Epithelial cell of proximal tubule (primary cell): ENCODE data around the gene SORBS1. TPM values are rescaled to one million over a fixed set of nuclear protein-coding genes. Genes with fewer than 3 reads are reported as not detected.

Source experiments
- DNase-seq: peaks from one replicate; pipeline ENCODE4 v3.0.0-alpha.2; 2011; ENCODE audit warnings: low read depth
- H3K4me3 ChIP-seq: 2 replicates; pipeline ENCODE4 v1.5.1; 2011; ENCODE audit warnings: low read depth, mild to moderate bottlenecking, low read length
- total RNA-seq: library from RNA; depleted of rRNA; stranded (reverse); fragments of >200 nt; gene quantifications from 2 replicates; pipeline ENCODE4 v1.2.3, GENCODE V29; 2015
- TF ChIP-seq, protein P1 (sequence below): conservative IDR thresholded peaks from 2 replicates; pipeline ENCODE4 v1.5.1; 2012; ENCODE audit warnings: low read depth, mild to moderate bottlenecking, low read length

SORBS1 gene
- total RNA-seq, 1 donor from 2014 or later: 7.0 TPM

DNA sequence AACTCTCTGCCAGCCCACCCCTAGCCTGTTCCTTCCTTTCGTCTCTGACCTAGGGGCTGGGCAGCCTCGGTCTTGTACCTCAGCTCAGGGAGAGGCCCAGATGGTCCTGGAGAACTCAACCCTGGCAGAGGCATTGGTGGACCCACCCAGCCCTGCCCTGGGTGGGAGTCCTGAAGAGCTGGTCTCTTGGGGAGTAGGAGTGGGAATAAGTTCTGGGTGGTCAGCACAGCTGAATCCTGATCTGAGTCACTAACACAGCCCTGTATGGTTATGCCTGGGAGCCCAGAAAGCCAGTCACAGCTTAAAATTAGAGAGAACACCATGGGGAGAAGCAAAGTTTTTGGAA is 84.0 kb downstream of the SORBS1 start:
- TF ChIP-seq, protein P1, sequence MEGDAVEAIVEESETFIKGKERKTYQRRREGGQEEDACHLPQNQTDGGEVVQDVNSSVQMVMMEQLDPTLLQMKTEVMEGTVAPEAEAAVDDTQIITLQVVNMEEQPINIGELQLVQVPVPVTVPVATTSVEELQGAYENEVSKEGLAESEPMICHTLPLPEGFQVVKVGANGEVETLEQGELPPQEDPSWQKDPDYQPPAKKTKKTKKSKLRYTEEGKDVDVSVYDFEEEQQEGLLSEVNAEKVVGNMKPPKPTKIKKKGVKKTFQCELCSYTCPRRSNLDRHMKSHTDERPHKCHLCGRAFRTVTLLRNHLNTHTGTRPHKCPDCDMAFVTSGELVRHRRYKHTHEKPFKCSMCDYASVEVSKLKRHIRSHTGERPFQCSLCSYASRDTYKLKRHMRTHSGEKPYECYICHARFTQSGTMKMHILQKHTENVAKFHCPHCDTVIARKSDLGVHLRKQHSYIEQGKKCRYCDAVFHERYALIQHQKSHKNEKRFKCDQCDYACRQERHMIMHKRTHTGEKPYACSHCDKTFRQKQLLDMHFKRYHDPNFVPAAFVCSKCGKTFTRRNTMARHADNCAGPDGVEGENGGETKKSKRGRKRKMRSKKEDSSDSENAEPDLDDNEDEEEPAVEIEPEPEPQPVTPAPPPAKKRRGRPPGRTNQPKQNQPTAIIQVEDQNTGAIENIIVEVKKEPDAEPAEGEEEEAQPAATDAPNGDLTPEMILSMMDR: no peak
- DNase-seq: no peak
- no peak overlapping the region for H3K4me3 ChIP-seq

DNA sequence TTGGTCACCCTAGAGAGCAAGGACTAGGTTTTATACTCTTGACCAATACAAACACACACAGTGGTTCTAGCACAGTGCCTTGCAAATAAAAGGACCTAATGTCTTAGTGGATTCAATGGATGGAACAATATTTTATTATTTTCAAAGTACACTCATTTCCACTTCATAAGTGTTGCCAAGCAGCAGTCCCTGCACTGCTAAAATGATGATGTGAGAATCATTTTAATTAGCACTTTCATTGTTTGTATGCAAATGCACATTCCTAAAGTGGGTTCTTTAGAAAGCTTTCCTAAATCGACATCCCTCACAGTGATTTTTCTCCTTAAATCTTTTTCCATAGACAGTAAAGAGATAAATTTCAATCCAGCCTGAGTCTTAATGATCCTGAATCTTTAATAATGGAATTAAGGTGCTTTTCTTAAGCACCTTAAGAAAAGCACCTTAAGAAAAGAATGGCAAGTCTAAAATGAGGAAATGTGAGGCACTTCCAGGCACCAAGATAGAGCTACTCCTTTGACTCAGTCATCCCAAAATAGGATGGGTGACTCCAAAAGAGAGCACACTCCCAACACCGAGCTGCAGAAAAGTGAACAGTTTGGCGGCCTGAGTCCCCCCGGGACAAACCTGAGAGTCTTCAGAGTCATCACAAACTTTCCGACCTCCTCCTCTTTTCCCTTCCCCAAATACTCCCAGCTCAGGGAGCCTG is 84.5 kb downstream of the SORBS1 start:
- H3K4me3 ChIP-seq: no peak overlapping the region
- TF ChIP-seq, protein P1: no peak
- no peak for DNase-seq

DNA sequence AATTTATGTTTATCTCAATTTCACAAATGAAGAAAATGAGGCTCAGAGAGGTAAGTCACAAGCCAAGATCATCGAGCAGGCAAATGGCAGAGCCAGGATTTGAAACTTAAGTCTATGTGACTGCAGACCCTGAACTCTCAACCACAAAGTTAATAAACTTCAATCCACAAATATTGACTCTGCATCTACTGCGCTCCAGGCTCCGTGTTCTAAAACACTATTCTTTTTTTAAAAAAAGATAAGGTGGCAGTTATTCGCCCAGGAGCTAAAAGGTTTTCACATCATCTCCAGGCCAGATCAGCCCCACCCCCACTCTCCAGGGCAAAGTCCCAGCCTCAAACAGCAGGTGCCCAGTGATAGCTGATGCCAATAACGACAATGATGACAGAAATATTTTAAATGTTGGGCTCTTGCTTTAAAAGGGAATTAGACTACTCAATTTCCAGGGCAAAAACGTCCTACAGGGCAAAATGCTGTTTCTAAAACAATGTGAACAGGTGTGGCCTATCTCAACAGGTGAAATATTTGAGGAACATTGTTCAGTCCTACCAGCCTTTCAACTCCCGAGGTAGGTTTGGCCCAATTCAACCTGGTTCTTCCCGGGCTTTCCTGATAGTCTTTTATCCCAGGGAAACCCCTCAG is 85.2 kb downstream of the SORBS1 start:
- no peak overlapping the region for H3K4me3 ChIP-seq
- DNase-seq: no peak
- TF ChIP-seq, protein P1: no peak

DNA sequence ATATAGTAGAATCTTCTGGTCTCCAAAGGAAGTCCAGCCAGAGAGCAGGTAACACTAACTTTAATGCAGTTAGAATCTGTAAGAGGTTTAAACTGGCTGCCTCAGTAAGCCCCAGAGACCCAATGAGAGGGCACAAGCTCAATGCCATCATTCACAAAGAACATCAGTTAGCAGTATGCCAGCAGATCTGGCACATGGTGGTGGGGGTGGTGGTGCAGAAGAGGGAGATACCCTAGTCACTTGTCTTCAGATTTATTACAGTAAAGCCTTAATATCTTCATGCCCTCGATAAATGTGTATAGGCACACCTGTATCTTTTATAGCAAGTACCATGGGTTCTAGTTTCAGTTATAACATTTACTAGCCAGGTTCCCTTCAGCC is 86.2 kb downstream of the SORBS1 start:
- H3K4me3 ChIP-seq: no peak overlapping the region
- no peak for DNase-seq
- TF ChIP-seq, protein P1: no peak

DNA sequence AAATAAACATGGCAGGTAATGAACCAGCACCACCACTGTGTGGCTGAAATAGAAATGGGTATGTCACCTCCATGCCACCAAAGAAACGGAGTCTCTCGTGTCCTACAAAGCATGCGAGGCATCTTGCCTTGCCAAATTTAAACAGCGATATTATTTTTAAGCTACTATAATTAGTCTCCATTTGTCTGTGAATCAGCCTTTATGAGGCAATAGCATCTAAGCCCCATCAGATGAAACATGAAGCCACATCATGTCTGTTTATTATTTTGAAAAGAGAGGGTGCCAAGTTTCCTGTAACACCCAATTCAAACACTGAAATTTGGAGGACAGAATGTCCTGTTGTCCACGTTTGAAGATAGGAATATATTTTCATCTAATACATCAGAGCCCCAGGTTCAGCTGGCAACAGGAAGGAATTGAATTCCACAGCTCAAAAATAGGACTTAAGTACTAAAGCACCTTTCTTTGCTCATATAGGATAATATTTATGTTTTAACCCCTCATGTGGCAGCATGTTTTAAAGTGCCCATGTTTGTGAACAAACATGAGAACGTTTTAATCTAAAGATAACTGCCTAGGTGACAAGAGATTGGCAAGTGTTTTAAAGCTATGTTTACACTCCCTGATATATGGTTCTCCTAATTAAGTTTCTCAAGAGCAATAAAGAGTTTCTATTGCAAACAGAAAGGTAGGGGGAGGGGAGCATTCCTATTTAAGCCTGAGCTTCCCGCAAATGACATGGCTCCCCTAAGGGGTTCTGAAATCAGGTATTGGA is 86.8 kb downstream of the SORBS1 start:
- DNase-seq: no peak
- TF ChIP-seq, protein P1: no peak

DNA sequence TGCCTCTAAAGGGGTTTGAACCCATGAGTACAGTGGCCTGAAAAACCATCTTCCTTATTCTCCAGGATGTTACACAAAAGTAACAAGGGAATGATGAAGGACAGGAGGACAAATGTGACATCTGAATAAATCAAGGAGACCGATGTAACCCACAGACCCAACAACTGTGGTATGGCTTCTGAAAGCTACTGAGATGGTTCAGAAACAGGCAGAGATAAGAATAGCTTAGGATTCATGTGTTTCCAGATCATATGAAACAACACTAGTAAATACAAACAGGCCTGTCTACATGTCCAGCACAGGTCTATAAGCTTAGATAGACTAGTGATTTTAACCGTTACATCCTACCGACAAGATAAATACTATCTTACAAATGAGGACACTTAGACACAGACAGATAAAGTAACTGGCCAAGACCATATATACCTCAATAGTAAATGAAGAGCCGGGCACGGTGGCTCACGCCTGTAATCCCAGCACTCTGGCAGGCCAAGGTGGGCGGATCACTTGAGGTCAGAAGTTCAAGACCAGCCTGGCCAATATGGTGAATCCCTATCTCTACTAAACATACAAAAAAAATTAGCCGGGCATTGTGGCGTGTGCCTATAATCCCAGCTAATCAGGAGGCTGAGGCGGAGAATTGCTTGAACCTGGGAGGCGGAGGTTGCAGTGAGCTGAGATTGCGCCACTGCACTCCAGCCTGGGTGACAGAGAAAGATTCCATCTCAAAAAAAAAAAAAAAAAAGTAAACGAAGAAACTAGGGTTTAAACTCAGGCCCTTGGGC is 88.7 kb downstream of the SORBS1 start:
- no peak overlapping the region for H3K4me3 ChIP-seq
- TF ChIP-seq, protein P1: no peak
- DNase-seq: no peak

More for the DNA sequence above, 86.8 kb downstream of the SORBS1 start:
- H3K4me3 ChIP-seq: no peak overlapping the region
